Stimulated activated CD4-positive, alpha-beta T cell treated with anti-CD3 and anti-CD28 coated beads, Interleukin-1b, Interleukin-23, amount 100 ng/mL, for 24 hours (primary cell): ENCODE measurements around the gene CPLANE2.
"Not testable (repeated sequence)": the region's sequence is repeated elsewhere in the genome, so short reads cannot be mapped to it uniquely, and the experiment has no call there.

Source experiments
- DNase-seq, 4 experiments: peaks; one replicate each; pipeline ENCODE4 v3.0.0-alpha.2; 2020; ENCODE audit warnings: low read depth in 4 of 4, low spot score in 1 of 4

The CPLANE2 gene

DNA sequence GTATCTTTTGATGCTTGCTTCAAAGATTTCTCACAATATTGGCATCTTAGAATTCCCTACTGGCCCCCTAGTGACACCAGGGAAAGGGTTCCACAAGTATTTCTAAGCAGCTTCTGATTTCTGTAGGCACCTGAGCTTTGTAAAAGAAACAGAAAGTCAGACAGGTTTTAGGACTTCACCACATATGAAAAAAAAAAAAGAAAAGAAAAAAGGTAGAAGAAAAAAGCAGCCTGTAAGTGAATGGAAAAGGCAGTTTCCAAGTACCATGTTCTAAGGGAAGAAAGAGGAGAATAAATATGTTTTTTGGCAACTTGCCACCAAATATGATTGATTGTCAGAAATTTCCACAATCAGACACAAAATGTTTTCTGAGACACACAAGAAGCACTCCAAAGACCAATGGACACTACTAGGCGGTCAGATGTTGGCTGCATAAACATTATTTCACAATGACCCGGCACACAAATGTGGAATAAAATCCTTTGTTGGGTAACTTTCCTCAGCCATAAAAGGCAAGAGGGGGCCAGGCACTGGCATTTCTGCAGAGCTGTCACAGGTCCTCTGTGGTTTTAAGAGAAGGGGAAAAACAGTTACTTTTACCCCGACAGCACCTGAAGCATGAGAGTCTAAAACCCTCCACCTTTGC is 12.7 kb upstream of the CPLANE2 start:
- DNase-seq = no peak

DNA sequence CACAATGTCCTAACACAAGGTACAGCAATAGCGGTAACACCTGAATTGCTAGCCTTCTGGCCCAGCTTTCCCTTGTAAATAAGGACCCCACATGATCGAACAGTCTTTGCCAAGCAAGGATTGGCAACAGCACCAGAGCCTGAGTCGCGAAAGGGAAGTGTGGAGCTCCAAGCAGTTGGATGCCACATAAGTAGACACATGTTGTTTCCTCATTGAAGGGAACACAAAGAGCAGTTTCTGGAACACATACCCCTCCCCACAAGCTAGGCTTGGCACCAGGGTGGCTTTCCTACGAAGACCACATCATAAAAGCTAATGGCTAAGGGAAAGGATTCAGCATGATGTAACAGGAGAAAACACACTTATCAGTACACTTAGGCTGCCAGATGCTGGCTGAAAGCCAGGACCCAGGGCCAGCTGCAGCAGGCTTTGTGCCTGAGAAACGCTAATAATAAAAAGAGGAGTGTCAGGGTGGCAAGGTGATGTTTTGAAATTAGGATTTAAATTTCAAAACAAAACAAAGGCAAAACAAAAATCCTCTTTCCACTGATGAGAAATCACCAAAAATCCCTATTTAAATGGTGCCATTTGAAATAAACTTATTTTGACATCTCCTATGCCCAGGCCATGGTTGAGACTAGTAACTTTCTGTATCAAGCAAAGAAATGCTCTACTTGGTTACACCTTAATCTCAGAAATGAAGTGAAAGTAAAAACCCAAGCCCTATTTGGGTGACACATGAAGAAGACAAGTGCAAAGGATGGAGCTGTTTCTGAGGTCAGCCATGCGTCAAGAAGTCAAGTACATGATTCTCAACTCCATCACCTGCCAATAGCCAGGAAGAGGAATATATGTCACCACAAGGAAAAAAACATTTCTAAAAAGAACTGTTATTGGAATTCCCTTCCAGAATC is 11.9 kb upstream of the CPLANE2 start:
- no peak for DNase-seq

DNA sequence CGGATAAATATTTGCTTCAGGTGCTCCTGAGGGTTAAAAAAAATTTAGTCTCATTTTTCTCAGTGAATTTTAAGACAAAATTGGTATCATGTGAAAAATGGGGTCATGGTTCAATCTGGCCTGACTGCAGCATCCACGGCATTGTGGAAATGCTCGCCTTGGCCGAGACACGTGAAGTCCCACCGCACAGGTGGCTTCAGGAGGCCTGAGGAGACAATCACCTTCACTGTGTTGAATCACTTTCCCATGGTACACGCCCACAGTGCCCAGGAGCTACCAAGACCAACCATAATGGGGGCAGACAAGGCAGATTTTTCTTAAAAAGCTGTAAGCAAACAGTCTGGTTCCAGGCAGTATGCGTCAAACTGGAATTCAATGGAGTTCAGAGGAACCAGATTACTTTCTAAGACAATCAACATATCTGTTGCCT is 11.0 kb upstream of the CPLANE2 start:
- no peak for DNase-seq

DNA sequence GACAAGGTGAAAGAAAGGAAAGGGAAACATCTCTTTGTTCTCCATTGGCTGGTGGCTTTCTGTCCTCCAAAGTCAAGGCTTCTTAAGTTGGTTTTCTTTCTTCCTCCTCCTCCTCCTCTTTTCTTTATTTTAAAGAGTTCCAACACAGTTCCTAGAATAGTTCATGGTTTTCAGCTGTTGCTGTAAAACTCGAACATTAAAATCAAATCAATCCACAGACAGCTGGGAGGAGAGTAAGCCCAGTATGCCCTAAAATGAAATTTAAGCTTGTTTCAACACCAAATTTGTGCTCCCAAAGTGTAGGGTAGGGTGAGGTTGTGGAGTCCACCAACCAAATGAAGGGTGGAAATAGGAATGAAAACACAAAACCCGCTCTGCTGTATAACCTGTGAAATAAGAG is 10.5 kb upstream of the CPLANE2 start:
- no peak for DNase-seq

DNA sequence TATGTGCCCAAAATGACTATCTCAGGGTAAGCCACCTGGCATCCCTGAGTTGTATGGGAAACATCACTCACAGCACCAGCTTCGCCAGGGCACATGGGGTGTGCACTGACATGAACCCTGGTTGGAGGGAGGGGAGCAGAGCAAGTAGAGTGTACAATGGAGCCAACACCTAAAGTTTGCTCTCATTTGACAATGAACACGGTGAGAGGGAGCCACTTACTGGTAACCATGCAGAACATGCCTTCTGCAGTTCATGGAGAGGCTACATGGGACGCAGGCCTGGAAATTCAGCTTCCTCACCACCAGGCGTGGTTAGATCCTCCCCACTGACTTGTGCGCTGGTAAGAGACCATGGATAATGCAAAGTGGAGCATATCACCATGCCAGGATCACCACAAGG is 10.0 kb upstream of the CPLANE2 start:
- no peak for DNase-seq

DNA sequence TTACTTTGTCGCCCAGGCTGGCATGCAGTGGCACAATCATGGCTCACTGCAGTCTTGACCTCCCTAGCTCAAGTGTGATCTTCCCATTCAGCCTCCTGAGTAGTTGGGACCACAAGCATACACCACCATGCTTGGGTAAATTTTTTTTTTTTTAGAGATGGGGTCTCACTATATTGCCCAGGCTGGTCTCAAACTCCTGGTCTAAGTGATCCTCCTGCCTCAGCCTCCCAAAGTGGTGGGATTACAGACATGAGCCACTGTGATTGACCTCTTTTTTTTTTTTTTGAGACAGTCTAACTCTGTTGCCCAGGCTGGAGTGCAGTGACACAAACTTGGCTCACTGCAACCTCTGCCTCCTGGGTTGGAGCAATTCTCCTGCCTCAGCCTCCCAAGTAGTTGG is 9.3 kb upstream of the CPLANE2 start:
- not testable (repeated sequence) for DNase-seq

DNA sequence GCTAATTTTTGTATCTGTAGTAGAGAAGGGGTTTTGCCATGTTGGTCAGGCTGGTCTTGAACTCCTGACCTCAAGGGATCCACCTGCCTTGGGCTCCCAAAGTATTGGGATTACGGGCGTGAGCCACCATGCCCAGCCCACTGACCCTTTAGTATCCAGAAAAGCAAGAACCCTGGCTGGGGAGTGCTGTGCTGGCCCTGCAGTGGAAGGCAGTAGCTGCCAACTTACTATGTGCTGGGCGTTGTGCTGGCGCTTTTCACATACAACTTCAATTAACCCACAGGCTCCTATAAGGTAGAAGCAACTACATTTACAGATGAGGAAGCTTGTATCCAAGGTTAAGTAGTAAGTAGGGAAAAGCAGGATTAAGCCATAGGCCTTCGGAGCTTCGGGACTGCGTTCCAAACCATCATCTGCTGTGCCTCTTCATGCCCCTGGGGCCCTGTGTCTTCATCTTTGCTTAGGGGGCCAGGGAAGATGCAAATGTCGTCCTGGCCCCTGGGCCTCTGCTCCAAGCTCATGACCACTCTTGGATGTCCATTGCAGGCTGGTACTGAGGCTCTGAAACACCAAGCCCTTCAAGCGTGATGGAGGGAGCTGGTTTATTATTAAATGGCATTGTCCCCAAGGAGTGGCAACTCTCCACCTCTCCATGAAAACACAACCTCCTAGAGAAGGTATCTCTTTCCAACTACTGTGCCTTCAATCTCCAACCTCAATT is 8.7 kb upstream of the CPLANE2 start:
- DNase-seq = no peak

DNA sequence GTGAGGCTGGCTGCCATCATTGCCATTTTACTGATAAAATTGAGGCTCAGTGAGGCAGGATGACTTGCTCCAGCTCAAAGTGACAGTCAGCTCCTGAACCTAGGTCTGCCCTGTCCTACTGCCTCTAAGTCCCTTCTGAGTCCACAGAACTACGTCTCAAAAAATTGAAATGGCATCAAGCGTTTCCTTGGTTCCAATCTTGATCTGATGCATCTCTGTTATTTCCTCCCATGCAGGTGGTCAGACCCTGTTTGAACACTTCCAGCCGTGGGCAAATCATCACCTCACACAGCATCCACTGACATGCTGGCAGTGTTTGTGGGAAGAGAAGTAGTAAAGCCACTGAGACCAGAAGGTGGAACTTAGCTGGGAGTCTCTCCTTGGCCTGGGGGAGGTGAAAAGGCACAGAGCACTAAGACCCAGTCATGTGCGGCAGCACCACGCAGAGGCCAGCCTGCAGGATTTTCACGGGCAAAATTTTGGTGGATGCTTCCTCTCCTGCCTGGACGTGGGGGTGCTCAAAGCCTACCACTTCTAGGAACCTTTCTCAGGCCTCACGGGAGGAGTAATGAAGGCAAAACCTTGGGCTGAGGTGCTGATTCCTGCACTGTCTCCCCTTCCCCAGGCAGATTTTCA is 7.8 kb upstream of the CPLANE2 start:
- no peak for DNase-seq

DNA sequence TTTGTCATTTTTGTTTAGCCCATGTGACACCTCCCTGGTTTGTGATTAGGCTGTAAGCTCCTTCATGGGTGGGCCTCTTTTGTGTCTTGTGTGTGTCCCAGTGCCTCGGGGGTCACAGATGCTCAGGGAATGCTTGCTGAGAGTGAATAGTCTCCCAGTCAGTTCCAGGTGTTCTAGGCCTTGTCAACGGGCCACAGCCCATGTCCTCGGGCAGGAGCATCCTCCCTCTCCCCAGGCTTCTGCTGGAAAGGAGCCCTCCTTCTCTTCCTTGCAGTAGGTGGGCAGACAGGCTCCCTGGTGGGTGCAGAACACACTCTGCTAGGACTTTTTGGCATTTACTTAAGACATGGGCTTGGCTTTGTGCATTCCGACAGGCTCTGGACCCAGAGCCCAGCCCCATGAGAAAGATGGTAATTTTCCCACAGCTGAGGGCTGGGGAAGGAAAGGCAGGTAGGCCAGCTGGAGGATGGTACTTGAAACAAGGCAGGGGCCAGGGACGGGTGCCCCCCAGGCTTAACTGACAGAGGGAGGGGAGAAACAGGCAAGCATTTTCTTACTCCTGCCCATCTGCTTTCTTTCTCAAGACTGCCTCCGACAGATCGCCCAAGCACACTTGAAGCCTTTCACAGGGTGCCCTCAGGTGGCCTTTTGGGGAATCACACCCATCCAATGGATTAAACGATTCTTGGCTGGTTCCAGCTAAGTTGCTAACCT is 7.1 kb upstream of the CPLANE2 start:
- peak; percentile 42 to 57 (median 52) for DNase-seq

DNA sequence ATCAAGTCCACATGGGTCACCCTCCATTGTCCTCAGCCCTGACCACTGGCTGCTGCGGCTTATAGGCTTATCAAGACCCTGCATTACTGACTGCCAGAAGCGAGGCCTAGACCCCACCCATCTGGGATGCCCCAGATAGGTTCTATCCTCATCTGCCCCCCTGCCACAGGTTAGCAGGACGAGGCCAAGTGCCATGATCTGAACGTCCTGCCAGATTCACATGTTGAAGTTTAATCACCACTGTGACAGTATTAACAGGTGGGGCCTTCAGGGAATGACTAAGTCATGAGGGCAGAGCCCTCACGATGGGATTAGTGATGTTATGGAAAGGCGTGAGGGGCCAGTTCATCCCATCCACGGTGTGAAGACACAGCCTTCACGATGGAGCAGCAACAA is 6.2 kb upstream of the CPLANE2 start:
- DNase-seq = no peak

DNA sequence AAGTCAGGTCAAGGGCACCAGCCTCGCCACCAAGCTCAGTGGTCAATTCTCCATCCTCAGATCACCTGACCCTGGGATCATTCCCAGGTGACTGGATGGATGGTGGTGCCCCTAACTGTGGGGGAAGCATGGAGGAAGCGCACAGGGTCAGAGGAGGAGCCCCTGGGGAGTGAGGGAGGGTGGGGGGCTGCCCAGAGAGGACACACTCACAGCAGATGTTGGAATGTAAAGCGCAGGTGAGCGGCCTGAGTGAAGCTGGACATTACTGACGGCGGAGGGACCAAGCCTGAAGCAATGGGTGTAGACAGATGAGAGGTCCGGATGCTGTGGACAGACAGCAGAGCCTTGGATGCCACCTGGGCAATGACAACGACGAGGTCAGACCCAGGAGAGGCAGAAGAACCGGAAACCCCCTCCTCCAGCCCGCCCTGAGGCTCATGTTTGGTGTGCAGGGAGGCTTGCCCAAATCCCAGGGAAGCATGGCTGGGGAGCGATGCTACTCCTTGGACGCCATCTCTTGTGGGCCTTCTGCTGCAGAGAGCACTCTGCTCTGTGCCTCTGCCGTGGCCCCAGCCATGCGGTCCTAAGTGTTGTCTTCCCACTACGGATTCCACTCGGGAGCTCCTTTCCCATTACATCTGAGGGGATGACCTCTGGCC is 5.7 kb upstream of the CPLANE2 start:
- no peak for DNase-seq

DNA sequence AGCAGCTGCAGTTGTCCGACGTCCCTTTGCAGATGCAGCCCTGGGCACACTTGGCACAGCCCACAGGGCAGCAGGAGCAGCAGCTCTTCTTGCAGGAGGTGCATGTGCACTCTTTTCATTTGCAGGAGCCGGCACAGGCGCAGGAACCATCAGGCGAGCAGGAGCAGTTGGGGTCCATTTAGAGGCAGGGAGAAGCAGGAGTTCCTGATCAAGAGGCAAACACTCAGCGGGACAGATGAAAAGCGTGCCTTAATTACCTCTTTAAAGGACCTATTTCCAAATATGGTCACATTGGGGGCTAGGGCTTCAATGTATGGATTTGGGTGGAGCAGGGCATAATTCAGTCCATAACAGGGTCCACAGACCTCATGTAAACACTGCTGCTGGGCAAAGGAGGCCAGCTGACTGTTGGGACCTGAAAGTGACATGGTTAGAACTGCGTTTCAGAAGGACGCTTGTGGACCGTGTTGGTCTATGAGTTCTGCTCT is 4.3 kb upstream of the CPLANE2 start:
- DNase-seq = no peak

DNA sequence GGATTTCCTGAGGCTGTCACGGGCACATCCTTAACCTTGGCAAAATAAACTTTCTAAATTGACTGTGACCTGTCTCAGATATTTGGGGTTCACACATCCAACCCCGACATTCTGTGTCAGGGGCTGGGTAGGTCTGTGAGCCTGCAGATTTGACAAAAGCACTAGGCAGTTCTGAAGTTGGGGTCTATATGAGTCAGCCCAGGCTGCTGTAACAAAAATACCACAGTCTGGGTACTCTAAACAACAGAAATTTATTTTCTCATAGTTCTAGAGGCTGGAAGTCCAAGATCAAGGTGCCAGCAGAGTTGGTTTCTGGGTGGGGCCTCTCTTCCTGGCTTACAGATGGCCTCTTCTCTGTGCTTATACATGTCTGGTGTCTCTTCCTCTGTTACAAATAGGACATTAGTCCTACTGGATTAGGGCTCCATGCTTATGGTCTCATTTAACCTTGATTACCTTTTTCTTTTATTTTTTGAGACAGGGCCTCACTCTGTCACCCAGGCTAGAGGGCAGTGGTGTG is 3.0 kb upstream of the CPLANE2 start:
- no peak for DNase-seq

DNA sequence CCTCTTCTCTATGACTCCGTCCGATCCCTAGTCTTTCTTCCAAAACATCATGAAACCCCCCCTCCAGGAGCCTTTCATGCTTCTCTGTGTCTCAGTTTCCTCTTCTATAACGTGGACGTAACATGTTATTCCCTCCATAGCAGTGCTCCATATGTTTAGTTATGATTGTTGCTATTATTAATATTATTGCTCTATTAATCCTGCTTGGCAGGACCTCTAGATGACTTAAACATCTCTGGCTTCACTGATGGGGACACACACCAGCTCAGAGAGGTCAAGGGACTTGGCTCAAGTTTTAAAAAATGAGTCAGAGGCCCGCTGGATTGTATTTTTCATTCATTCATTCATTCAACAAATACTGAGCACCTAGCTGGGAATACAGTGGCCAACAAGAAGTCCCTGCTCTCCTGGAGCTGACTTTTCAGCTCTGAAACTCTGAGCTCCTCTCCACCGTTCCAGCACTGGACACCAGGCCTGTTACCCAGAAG is 404 bp upstream of the CPLANE2 start:
- DNase-seq = no peak

DNA sequence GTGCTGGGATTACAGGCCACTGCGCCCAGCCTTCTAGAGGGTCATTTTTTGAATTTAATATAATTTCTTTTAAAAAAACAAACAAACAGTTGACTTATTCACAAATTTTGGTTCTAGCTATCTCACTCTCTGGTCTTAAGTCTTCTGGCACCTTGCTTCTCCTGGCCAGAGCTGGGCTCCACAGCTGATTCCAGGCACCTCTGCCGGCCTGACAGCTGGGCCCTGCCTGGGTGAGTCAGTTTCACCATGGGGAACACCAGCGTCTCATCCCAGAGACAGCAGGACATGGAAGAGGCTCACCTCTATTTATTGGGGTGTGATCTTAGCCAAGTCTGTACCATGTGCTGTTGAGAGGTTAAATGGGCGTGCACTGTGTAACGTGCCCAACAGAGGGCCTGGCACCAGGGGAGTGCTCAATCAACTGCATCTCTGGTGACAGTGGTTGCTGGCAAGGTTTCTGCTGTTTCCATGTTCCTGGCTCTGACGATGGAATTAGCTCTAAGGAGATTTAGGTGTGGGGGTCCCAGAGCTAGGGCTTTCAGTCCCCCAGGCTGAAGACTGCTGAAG is 956 bp downstream of the CPLANE2 start:
- peak in 1 of 4 experiments; percentile 15 for DNase-seq

DNA sequence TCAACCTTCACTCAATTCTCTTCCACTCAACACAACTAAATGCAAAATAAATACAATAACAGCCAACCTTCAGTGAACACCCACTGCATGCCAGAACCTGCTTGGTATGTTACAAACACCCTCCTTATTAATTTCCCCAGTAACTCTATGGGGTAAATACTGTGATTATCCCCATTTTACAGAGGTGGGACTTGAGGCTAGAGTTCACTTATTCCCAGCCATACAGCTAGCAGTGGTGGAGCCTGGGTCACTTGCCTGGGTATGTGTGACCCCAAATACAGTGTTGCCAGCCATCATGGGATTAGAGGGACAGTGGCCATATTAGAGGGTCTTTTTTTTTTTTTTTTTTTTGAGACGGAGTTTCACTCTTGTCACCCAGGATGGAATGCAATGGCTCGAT is 1.6 kb downstream of the CPLANE2 start:
- DNase-seq = no peak

DNA sequence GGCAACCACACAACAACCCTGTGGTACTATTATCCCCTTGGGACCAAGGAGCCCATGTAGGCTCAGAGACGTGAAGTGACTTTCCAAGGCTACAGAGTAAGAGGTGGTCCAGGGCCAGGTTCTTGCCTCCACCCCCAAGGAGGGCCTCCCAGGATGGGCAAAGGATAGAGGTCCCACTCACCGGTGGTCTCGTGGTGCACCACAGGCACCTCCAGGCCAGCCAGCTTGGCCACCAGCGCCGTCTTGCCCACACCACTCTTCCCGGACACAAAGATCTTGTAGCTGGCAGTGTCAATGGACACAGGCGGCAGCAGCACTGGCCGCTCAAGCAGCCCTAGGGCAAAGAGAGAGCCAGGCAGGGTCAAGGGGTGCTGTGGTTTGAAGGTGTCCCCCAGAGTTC is 3.6 kb downstream of the CPLANE2 start:
- no peak for DNase-seq

DNA sequence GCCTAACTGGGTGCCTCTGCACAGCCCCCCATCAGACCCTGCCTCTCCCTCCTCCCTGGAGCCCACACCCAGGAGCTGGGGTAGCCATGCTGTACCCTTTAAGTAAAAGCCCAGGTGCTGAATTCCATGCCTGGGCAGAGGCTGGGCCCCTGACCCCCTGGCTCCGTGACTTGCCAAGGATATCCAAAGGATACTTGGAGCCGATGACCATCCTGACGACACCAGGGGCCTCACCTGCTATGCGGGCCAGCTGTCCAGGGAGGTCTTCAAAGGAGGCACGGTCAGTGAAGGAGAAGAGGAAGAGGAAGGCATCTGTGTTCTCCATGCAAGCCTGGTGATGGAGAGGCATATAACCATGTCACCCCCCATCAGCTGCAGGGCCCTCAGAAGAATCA is 4.7 kb downstream of the CPLANE2 start:
- DNase-seq = no peak
